ENCODE measurements around the gene TTC29. TPM values are rescaled to one million over a fixed set of nuclear protein-coding genes. Genes with fewer than 3 reads are reported as not detected.

The TTC29 gene, protein sequence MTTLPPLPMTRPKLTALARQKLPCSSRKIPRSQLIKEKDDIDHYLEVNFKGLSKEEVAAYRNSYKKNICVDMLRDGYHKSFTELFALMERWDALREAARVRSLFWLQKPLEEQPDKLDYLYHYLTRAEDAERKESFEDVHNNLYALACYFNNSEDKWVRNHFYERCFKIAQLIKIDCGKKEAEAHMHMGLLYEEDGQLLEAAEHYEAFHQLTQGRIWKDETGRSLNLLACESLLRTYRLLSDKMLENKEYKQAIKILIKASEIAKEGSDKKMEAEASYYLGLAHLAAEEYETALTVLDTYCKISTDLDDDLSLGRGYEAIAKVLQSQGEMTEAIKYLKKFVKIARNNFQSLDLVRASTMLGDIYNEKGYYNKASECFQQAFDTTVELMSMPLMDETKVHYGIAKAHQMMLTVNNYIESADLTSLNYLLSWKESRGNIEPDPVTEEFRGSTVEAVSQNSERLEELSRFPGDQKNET
- not detected in 2 replicates for total RNA-seq

DNA sequence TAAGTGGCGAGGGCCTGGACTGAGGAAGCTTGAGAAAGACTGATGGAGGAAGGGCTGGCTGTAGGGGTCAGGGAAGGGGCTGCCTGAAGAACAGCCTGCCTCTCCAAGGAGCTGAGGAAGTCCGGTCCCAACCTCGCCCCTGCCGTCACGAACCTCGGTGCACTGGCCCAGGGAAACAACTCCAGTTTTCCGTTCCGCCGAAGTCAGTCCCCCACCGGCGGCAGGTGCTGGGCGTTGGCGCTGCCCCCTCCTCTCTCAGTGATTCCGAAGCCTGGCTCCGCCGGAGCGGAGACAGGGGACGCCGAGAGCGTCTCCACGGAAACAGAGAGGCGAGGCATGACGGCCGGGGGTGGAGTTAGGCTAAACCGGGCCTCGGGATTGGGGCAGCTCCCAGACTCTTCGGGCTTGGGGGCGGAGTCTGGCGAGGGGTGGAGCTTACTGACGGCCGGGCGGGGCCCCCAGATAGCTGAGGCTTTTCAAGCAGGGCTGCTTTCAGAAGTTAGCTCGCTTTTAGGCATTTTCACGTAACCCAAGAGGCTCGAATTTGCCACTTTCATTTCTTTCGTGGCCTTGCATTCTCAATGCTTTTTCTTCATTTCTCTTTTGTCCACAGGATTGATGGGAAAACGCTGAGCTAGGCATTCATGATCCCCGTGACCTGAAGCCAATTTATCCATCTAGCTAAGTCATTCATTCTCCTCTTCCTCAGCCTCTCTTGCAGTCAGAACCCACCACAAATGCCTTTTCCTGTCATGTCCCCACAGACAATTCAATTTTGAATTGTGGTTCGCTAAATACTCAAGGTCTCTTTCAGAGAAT lies at the start of gene TTC29:
Gene TTC29, minus strand, starts transcription at position 309 of the 819 bp plus-strand sequence. CDS start 5,969 bp downstream, outside the sequence.

Data from nasal cavity respiratory epithelium epithelial cell of viscerocranial mucosa (primary cell).